A673 (cell line): ENCODE data around the gene GAS6.

ENCODE experiments used
- CTCF ChIP-seq: fragments of 300-800, 200-600 bp; sonication (generic); conservative IDR thresholded peaks from 2 replicates; pipeline ENCODE4 v1.5.1; 2017; ENCODE audit warnings: low read depth, mild to moderate bottlenecking, antibody characterized with exemption, low read length, moderate library complexity, mixed read lengths
- EZH2 ChIP-seq: fragments of 200-600 bp; sonication (generic); IDR thresholded peaks from 2 replicates; pipeline ENCODE4 v1.6.1; 2017; ENCODE audit warnings: borderline replicate concordance, low read depth, mild to moderate bottlenecking, mixed read lengths, antibody characterized with exemption, low read length; ENCODE audit not compliant: poor library complexity, severe bottlenecking

GRCh38 chr13:113796211-113796963 lies 67.5 kb downstream of the GAS6 start:
- TF ChIP-seq EZH2: no peak
- TF ChIP-seq CTCF: no peak
